ENCODE measurements around the gene ETV5. TPM values are rescaled to one million over a fixed set of nuclear protein-coding genes. Genes with fewer than 3 reads are reported as not detected.

The ETV5 gene
- total and polyA plus RNA-seq, 2 donors (not counting 1 experiment from before 2014, with no cell fraction given), result 23.1 to 24.9 TPM

- H3K4me2 ChIP-seq (ENCODE audit: extremely low read depth, insufficient read depth, low read length), result no peak overlapping the region
- no peak for TF ChIP-seq EZH2 (IDR thresholded peaks at IDR 0.05; ENCODE audit: low read length, missing control alignments)
- TF ChIP-seq CTCF (conservative IDR thresholded peaks at IDR 0.05 in 1 of 2, IDR thresholded peaks at IDR 0.05 in 1 of 2; ENCODE audit: low read depth in 1 of 2, low read length in 2 of 2), result no peak
Observed at GRCh38 chr3:186142393-186142932, 33.6 kb upstream of the ETV5 start.

GRCh38 chr3:186141790-186142189 is 32.9 kb upstream of the ETV5 start:
- H4K20me1 ChIP-seq (ENCODE audit: control insufficient read depth, extremely low read depth, insufficient read depth, low read length), result no peaks in the 10 kb centered on the region
- TF ChIP-seq EZH2 (IDR thresholded peaks at IDR 0.05; ENCODE audit: low read length, missing control alignments), result no peak
- no peak for TF ChIP-seq CTCF (conservative IDR thresholded peaks at IDR 0.05 in 1 of 2, IDR thresholded peaks at IDR 0.05 in 1 of 2; ENCODE audit: low read depth in 1 of 2, low read length in 2 of 2)
- H3K79me2 ChIP-seq (ENCODE audit: control insufficient read depth, insufficient read depth, low read length), result no peaks in the 10 kb centered on the region
- no peaks in the 10 kb centered on the region for H3K4me1 ChIP-seq (ENCODE audit: control insufficient read depth, extremely low read depth, insufficient read depth, low read length)
- DNase-seq (ENCODE audit: low read depth in 2 of 2), result no peak
- H3K9me3 ChIP-seq (ENCODE audit: control insufficient read depth, insufficient read depth, low read depth, low read length), result no peaks in the 10 kb centered on the region
- H3K4me3 ChIP-seq (replicated peaks in 1 of 4; ENCODE audit: control extremely low read depth in 1 of 4, insufficient read depth in 1 of 4, low read depth in 3 of 4, low read length in 4 of 4), result no peak overlapping the region
- H3K27ac ChIP-seq (ENCODE audit: insufficient read depth, low read length), result no peak overlapping the region
- H3K9ac ChIP-seq (ENCODE audit: insufficient read depth, low read length), result no peak overlapping the region
- H3K4me2 ChIP-seq (ENCODE audit: extremely low read depth, insufficient read depth, low read length), result no peak overlapping the region
- no peak overlapping the region for H2AFZ ChIP-seq (ENCODE audit: low read length)
- no peaks in the 10 kb centered on the region for H3K36me3 ChIP-seq (ENCODE audit: control insufficient read depth, insufficient read depth, low read length)
- H3K27me3 ChIP-seq (ENCODE audit: control insufficient read depth, insufficient read depth, low read length), result no peaks in the 10 kb centered on the region

More at GRCh38 chr3:186142393-186142932, 33.6 kb upstream of the ETV5 start:
- H4K20me1 ChIP-seq (ENCODE audit: control insufficient read depth, extremely low read depth, insufficient read depth, low read length), result no peaks in the 10 kb centered on the region
- no peak overlapping the region for H3K4me3 ChIP-seq (replicated peaks in 1 of 4; ENCODE audit: control extremely low read depth in 1 of 4, insufficient read depth in 1 of 4, low read depth in 3 of 4, low read length in 4 of 4)
- no peaks in the 10 kb centered on the region for H3K9me3 ChIP-seq (ENCODE audit: control insufficient read depth, insufficient read depth, low read depth, low read length)
- no peaks in the 10 kb centered on the region for H3K4me1 ChIP-seq (ENCODE audit: control insufficient read depth, extremely low read depth, insufficient read depth, low read length)
- no peak overlapping the region for H3K27ac ChIP-seq (ENCODE audit: insufficient read depth, low read length)
- no peaks in the 10 kb centered on the region for H3K79me2 ChIP-seq (ENCODE audit: control insufficient read depth, insufficient read depth, low read length)
- H3K9ac ChIP-seq (ENCODE audit: insufficient read depth, low read length), result no peak overlapping the region
- no peaks in the 10 kb centered on the region for H3K27me3 ChIP-seq (ENCODE audit: control insufficient read depth, insufficient read depth, low read length)
- peak in 1 of 2 donors; percentile 49 for DNase-seq (ENCODE audit: low read depth in 2 of 2)
- no peak overlapping the region for H2AFZ ChIP-seq (ENCODE audit: low read length)
- no peaks in the 10 kb centered on the region for H3K36me3 ChIP-seq (ENCODE audit: control insufficient read depth, insufficient read depth, low read length)

GRCh38 chr3:186138272-186138981 is 29.5 kb upstream of the ETV5 start:
- no peaks in the 10 kb centered on the region for H3K9me3 ChIP-seq (ENCODE audit: control insufficient read depth, insufficient read depth, low read depth, low read length)
- H3K4me2 ChIP-seq (ENCODE audit: extremely low read depth, insufficient read depth, low read length), result no peak overlapping the region
- no peaks in the 10 kb centered on the region for H3K27me3 ChIP-seq (ENCODE audit: control insufficient read depth, insufficient read depth, low read length)
- TF ChIP-seq CTCF (conservative IDR thresholded peaks at IDR 0.05 in 1 of 2, IDR thresholded peaks at IDR 0.05 in 1 of 2; ENCODE audit: low read depth in 1 of 2, low read length in 2 of 2) (no peak), EZH2 (IDR thresholded peaks at IDR 0.05; ENCODE audit: low read length, missing control alignments) (no peak)
- H2AFZ ChIP-seq (ENCODE audit: low read length), result no peak overlapping the region
- H3K9ac ChIP-seq (ENCODE audit: insufficient read depth, low read length), result no peak overlapping the region
- H3K4me3 ChIP-seq (replicated peaks in 1 of 4; ENCODE audit: control extremely low read depth in 1 of 4, insufficient read depth in 1 of 4, low read depth in 3 of 4, low read length in 4 of 4), result no peak overlapping the region
- no peaks in the 10 kb centered on the region for H4K20me1 ChIP-seq (ENCODE audit: control insufficient read depth, extremely low read depth, insufficient read depth, low read length)
- no peak for DNase-seq (ENCODE audit: low read depth in 2 of 2)
- no peaks in the 10 kb centered on the region for H3K36me3 ChIP-seq (ENCODE audit: control insufficient read depth, insufficient read depth, low read length)
- no peaks in the 10 kb centered on the region for H3K79me2 ChIP-seq (ENCODE audit: control insufficient read depth, insufficient read depth, low read length)
- H3K27ac ChIP-seq (ENCODE audit: insufficient read depth, low read length), result no peak overlapping the region
- H3K4me1 ChIP-seq (ENCODE audit: control insufficient read depth, extremely low read depth, insufficient read depth, low read length), result no peaks in the 10 kb centered on the region

Measured in fibroblast of lung (primary cell).